ENCODE measurements around the gene MLXIP. TPM values are rescaled to one million over a fixed set of nuclear protein-coding genes. Genes with fewer than 3 reads are reported as not detected.

MLXIP gene
- polyA plus RNA-seq, 12 donors: 19.4 to 228 (median 32.2) TPM

- no peak for DNase-seq
These were observed 63.6 kb downstream of the MLXIP start for GRCh38 chr12:122141911-122142725.

DNA sequence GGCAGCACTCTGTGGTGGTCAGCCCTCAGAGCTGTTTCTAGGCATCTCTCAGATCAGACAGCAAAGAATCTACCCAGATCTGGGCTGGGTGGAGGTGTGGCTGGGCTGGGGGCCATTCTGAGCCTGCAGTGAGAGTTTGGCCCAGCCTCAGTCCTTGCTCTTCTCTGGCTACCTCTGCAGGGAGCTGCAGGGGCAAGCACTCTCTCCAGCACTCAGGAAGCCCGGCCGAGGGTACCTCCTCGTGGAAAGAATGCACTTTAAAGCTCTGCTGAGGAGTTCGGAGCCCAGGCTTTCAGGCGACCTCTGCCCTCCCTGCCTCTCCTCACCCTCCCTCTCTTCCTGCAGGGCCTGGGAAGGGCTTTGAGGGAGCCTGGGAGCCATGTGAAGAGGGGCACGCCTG lies 64.3 kb downstream of the MLXIP start:
- DNase-seq: no peak

DNA sequence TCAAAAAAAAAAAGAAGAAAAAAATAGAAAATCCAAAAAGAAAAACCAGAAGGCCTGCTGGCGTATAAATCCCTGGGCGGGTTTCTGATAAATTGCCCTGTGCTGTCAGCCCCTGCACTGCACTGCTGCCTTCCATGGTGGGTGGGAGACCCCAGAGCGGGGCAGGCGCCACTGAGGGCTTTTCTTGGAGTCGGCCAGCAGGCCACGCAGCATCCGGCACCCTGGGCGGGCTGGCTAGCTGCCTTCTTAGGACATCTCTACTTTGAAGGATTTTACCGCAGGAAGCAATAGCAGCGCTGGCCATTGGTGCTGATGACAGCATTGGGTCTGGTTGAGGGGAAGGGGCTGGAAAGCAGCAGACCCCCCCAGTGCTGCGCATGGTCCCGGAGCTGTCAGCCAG lies 66.3 kb downstream of the MLXIP start:
- no peak for DNase-seq

DNA sequence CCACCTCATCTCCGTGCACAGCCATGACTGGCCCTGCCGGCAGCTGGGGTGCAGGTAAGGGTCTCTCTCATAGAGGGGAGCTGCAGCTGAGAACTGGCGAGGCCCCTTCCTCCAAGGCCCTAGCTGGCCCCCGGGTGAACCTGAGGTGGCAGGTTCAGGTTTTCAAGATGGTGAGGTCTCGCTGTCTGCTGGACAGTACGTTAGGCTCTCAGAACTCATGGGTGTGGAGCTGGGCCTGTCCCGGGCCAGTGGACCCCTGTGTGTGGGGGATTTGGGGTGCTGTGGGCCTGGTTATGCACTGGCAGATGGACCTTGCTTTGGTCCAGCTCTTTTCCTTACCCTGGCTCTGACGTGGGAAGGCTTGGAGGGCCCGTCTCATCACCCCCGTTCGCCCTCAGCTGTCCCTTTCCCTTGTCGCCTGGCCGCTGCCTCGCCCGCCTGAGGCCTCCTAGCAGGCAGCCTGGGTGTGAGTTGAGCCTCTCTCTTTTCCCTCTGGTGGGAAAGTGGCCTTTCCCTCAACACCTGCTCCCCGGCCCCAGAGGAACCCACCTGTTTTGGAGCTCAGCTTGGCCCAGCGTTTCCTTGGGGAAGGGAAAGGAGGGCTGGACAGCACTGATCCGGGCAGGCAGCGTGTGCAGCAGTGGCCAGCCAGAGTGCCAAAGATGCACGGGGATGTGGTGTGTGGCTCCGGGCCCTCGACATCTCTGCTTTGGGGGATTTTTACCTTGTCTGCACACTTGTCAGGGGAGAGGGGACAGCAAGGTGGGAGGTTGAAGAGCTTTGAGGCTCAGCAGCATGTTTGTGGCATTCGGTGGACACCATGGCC lies 67.2 kb downstream of the MLXIP start:
- no peak for DNase-seq

DNA sequence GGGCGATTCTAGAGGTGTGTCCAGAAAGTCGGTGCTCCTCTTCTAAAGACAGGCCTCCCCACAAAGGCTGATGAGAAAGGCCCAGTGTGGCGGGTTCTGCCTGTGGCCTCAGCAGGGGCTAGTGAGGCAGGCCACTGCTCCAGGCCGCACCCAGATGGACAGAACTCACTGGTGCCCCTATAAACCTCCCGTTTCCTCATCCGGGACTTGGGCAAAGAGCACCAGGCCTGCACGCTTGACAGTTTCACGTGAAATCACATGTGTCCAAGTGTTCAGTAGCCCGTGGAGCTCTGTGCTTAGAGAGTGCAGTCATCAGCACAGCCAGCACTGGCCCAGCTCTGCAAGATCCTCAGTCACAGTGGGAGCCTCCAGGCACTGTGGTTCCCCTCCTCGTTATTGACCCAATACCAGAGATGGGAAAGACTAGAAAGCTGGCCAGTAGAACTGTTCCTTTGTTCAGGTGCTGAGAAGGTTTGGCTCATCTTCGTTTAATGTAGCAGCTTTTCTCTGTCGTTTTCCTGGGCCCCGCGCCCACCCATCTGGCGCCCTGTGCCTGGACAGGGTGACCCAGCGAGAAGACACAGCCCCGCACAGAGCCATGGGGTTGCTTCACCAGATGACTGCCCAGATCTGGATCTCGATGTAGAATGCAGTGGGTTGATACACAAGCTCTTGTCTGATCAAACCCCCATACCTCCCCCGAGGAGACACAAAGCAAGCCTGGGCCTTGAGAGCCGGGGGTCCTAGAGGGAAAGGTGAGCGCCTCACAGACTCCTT lies 69.1 kb downstream of the MLXIP start:
- DNase-seq: no peak

- DNase-seq: no peak
These were observed 70.1 kb downstream of the MLXIP start for GRCh38 chr12:122148657-122149056.

DNA sequence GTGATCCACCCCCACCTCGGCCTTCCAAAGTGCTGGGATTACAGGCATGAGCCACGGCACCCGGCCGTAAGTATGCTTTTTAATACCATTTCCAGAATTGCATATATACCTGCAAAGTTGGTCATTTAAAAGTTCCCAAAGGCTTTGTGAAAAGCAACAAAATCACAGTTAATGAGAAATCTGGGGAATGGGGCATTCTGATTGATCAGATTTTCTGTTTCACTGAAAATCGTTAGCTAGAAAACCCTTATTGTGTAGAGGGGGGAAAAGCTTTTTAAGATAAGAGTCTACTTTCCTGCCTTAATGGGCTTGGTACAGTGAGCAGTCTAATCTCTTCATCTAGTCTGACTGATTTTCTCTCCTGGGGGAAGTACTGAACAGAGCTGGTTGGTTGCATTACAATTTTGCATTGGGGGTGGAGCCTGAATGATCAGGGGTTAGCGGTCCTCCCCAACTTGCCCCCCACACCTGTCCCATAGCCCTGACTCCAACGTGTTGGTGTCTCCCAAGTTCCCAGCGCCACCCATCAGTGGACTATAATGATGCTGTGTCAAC lies 71.6 kb downstream of the MLXIP start:
- no peak for DNase-seq

GRCh38 chr12:122152754-122153153 lies 74.2 kb downstream of the MLXIP start:
- no peak for DNase-seq

- DNase-seq: no peak
These were observed 77.1 kb downstream of the MLXIP start for GRCh38 chr12:122155705-122156104.

DNA sequence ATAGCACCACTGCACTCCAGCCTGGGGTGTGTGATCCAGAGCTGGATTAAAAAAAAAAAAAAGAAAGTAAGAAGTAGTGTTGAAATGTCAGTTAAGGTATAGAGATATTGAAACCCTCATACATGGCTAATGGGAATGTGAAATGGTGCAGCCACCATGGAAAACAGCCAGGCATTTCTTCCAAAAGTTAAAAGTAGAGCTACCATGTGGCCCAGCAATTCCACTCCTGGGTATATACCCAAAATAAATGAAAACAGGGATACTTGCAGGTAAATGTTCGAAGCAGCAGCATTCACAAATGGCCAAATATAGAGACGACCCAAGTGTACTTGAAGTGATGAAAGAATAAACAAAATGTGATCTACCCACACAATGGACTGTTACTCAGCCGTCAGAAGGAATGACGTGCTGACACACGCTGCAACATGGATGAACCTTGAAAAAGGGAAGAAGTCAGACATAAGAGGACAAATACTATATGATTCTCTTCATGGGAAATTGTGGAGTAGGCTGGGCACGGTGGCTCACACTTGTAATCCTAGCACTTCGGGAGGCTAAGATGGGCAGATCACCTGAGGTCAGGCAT lies 80.2 kb downstream of the MLXIP start:
- DNase-seq: no peak

DNA sequence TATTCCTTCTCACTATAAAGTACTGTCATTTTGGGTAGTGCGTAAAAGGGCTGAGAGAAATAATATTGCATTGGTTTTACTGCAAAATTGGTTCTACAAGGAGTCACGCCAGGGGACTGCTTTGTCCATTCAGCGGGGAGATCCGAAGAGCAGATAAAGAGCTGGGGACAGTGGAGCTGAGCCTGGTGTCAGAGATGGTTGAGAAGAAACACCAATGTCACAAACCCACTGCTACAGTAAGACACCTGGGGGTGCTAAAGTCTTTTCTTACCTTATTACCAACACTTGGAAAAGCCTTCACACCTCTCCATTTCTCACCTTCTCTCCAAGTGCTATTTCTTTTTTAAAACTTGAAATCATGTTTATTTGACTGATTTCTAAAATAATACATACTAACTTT lies 81.3 kb downstream of the MLXIP start:
- no peak for DNase-seq

DNA sequence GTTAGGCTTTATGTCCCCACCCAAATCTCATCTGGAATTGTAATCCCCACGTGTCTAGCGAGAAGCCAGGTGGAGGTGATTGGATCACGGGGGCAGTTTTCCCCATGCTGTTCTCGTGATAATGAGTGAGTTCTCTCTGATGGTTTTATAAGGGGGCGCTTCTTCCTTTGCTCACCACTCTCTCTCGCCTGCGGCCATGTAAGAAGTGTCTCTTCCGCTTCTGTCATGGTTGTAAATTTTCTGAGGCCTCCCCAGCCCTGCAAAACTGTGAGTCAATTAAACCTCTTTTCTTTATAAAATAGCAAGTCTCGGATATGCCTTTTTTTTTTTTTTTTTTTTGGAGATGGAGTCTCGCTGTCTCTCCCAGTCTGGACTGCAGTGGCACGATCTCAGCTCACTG lies 82.2 kb downstream of the MLXIP start:
- no peak for DNase-seq

- no peak for DNase-seq
These were observed 83.1 kb downstream of the MLXIP start for GRCh38 chr12:122161682-122162081.

DNA sequence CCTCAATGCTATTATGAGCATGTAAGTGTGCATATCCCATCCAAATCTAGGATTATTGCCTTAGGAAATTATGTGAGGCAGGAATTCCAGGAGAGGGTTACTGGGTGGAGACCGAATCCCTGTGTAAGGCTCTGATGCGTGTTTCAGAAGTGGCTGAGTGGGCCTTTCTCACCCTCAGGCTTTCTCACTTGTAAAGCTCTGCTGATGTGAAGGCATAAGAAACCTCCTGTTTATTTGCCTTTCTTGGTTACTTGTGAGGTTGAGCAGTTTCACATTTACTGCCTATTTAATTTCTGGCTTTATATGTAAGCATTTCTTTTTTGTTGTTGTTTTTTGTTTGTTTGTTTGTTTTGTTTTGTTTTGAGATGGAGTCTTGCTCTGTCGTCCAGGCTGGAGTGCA lies 84.4 kb downstream of the MLXIP start:
- no peak for DNase-seq

DNA sequence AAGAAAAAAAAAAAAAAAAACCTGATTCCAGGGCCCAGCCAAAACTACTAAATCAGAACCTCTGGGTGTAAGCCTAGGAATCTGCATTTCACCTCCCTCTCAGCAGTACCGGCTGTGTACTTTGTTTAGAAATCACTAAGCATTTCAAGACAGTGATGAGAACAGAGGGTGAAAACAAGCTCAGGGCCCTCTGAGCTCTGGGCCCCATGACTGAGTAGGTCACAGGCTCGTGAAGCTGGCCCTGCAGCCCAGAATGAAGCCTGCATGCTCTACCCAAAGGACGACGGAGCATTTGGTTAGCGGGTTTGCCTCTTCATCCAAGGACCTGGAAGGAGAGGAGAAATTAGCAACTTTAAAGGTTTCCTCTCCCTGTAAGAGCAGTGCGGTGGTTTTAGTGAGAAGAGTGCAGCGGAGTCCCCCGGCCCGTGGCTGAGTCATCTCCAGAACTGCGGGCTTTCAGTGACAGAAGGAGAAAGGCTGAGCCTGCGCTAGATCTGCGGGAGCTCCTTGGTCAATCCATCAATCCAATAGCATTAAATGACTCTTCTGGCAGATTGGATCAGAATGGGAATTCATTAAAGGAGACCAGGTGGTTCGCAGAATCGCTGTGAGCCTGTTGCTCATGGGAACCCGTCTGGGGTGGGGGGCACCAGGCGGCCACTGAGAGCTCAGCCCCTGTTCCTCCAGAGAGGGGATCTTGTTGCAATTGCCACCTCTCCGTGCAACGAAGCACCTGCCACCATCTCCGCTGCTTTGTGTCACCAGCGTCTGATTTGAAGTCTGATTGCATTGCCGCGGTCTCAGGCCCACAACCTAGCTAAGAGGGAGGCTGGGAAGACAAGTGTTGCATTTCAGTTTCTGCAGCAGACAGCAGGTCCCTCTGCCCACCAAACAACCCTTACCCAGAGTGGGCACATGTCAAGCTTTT lies 88.1 kb downstream of the MLXIP start:
- no peak for DNase-seq

GRCh38 chr12:122167356-122167925 lies 88.9 kb downstream of the MLXIP start:
- DNase-seq: no peak

DNA sequence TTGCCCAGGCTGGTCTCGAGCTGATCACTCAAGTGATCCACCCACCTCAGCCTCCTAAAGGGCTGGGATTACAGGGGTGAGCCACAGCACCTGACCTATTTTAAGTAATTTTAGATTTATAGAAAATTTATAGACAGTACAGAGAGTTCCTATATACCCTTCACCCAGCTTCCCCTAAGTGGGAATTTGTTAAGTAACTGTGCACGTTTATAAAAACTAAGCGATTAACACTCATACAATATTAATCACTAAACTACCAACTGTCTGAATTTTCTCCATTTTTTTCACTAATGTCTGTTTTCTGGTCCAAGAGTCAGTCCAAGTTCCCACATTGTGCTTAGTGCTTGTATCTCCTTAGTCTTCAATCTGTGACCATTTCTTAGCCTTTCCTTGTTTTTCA lies 89.9 kb downstream of the MLXIP start:
- DNase-seq: no peak

DNA sequence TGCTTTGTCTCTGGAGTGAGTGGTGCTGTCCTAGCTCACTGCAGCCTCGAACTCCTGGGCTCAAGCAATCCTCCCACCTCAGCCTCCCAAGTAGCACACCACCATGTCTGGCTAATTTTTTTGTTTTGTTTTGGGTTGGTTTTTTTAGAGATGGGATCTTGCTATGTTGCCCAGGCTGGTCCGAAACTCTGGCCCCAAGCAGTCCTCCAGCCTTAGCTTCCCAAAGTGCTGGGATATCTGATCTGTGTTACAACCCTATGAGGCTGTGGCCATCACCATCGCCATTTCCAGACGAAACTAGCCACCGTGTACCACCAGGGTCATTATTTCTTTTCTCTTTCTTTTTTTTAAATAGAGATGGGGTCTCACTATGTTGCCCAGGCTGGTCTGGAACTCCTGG lies 92.8 kb downstream of the MLXIP start:
- no peak for DNase-seq

- DNase-seq: no peak
These were observed 93.8 kb downstream of the MLXIP start for GRCh38 chr12:122172262-122172939.

Measured in muscle of arm (tissue), 12 donors.